Stimulated activated CD4-positive, alpha-beta T cell treated with anti-CD3 and anti-CD28 coated beads, Interleukin-1b, Interleukin-23, amount 100 ng/mL, for 48 hours (primary cell): Measurements from ENCODE around the gene VOPP1.
A peak's percentile ranks its signal among the peaks of the same experiment; 100 is the strongest.

Experiments
- DNase-seq: peaks from one replicate; pipeline ENCODE4 v3.0.0-alpha.2; 2020

Gene VOPP1

DNA sequence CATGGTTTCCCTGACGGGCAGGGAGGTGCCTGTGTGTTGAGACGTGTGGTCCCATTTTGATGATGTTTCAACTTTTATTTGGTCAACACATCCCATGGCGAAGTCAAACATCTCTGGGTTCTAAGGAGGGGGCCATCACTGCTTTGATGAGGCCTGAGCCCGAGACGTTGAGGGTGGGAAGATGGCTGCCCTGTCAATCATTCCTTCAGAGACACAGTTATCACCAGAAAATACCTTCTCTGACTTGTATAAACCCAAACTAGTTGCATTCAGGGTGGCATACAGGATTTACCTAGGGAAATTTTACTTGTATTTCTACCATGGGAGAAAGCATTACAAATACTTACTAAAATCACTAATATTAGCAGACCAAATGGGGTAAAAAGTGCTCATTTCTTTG, 64.6 kb downstream of the VOPP1 start:
- DNase-seq, result no peak

- no peak for DNase-seq
Observed at GRCh38 chr7:55504967-55505658, 67.2 kb downstream of the VOPP1 start.

DNA sequence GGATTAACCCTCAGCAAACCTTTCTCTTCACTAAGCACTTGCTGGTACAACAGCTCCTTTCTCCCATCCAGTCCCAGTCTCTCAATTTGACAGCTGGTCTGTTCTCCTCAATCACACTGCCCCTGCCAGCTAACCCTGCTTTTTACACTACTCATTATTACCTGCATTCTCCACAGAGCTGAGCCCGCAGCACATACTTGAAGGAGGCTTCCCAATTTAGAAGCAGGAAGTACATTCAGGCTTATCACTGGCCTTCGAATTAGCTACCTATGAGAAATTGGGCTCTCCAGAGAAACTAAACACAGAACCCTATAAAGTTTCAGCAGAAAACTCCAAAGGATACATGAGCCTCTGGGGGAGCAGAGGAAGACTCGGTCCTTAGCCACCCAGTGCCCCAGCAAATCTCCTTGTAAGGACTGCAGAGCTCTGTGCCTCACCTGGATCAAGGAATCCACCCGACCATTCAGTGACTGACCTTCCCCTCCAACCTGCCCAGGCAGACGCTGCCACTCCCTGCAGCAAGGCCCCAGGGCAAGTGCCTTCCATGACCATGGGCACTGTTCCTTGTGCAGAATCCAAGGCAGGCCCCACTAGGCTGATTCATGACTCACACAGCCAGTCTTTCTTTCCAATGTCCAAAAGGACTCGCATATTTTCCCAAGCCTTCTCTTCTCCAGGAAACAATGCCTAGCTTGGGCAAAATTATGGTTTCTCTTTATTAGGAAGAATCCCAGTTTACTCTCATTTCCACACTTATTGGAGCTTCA, 68.0 kb downstream of the VOPP1 start:
- DNase-seq, result no peak

GRCh38 chr7:55502858-55503440, 69.4 kb downstream of the VOPP1 start:
- no peak for DNase-seq

DNA sequence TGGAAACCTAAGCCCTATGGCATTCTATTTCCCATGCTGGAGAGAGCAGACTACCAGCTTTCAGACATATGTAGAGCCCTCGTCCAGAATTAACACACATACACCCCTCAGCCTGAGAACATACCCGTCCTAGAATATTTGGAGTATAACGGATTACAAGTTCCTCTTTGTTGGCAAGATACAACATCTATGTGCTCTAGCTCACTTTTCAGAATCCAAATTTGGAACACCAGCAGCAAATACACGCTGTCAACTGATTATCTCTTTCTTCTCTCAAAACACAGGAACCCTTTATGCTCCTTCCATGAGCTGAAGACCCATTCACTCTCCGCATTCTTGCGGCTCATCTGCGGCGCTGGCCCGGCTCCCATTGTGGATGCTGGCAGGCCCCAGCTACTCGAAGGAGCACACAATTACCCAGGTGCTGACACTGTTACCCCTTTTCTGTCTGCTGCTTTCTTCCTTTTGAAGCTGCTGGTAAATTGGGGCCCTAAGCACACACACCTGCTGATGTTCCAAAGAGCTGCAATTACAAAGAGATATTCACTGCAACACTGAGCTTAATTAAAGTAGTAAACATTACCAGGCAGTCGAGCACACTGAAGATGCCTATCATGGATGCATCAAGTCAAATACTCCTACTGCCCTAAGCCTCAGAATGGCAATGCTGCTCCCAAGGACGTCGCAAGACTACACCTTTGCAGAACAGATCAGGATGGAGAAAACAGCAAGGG, 70.0 kb downstream of the VOPP1 start:
- no peak for DNase-seq

DNA sequence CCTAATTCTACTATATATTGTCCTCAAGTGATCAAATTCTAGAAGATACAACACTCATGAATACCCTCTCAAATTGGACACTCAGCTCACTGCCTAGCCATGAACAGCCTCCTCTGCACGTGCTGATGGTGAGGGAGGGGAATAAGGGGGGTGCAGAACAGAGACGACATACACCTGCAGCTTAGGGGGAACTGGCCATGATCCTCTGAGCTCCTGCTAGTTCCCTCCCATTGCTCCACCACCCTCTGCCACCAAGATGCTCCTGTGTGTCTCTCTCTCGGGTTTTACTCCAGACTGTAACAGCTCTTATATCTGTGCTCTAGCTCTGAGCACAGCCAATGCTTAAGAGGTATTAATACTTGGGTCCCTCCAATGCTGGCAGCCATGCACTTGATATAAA, 70.7 kb downstream of the VOPP1 start:
- no peak for DNase-seq

DNA sequence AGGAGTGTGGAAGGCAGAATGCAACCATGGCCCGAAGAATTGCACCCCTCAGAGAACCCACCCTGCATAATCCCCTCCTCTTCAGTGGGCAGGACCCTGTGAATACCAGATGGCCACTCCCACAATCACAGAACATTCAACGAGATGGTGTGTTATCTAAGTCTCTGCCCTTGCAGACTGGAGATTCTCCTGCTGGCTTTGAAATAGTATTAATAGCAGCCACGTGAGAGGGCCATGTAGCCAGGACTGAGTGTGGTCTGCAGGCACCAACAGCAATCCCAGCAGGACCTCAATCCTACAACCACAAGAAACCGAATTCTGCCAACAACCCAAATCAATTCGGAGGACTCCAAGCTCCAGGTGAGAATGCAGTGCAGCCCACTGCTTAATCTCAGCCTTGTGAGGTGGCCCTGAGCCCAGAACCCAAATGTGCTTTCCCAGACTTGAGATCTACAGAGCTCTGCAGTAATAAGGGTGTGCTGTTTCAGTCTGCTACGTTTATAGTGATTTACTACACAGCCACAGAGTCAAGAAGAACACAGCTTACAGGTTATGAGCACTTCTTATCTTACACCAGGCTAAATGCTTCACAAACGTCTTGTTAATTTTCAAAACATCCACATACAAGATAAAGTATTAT, 72.1 kb downstream of the VOPP1 start:
- no peak for DNase-seq

- no peak for DNase-seq
Observed at GRCh38 chr7:55499591-55499990, 72.7 kb downstream of the VOPP1 start.

GRCh38 chr7:55498770-55499169, 73.5 kb downstream of the VOPP1 start:
- DNase-seq, result no peak

GRCh38 chr7:55498142-55498541, 74.2 kb downstream of the VOPP1 start:
- DNase-seq, result no peak

DNA sequence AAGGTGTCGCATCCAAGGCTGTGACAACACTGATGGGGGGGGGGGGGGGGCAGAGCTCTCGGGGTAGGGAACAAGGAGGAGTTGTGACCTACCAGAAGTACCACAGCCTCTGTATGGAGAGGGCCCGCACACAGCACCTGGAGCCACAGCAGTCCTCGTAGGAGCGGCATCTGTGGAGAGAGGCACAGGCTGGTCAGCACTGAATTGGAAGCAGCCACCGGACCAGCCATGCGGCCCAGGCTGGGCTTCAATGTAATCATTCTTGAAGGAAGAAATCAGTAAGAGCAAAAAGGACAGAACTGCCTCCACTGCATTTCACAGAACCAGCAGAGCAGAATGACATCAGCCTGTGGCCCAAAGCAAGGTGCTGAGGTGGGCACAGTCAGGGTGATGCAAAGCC, 74.8 kb downstream of the VOPP1 start:
- no peak for DNase-seq

- no peak for DNase-seq
Observed at GRCh38 chr7:55496906-55497305, 75.4 kb downstream of the VOPP1 start.

DNA sequence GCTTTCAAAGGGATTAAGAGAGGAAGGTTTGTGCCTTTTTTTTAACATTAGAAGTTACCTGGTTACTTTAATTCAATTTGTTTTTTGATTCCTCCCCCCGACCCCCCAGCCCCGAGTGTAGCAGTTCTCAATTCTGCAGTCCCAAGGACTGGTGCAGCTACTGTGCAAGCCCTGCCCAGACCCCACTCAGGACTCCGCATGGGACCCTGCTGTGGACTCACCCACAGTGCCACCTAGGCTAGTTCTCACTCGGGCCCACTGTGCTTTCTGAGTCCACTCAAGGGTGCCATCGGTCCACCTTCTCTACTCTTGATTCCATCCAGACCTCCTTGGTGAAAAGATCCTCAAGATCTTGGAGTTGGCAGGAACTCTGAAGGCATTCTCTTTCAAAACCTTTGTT, 77.4 kb downstream of the VOPP1 start:
- DNase-seq, result no peak

DNA sequence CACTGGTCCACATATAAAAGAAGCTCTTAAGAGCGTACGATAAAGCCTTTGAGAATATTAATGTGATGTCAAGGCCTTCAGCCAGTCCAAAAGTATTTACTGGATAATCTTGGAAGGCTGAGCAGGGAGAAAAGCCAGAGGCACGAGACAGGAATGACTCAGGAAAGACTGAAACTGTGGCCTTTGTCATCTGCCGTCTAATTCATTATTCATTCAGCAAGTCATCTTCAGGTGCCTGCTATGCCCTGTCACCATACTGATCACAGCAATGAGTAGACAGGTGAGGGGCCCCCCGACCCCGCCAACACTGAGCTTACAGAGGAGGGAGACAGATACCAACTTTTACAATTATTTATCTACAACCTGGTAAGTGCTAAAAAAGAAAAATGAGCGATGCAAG, 78.9 kb downstream of the VOPP1 start:
- DNase-seq, result peak; percentile 63

DNA sequence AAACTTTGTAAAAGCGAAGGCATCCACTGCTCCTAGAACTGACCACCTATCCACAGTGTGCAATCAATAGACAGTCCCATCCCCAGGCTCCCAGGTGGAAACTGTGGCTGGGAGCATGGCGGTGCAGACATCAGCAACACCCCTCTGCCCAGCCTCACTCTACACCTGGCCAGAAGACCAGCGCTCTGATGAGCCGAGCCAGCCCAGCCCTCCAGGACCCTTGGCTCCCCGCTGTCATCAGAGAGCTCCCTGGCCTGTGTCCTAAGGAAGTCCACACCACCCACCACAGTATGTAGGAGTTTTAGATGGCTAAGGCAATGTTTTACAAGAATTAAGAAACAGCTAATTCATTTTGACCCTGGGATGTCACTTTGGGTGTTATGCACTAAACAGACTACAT, 81.0 kb downstream of the VOPP1 start:
- no peak for DNase-seq

- no peak for DNase-seq
Observed at GRCh38 chr7:55490099-55490498, 82.2 kb downstream of the VOPP1 start.

GRCh38 chr7:55489552-55489951, 82.8 kb downstream of the VOPP1 start:
- no peak for DNase-seq

DNA sequence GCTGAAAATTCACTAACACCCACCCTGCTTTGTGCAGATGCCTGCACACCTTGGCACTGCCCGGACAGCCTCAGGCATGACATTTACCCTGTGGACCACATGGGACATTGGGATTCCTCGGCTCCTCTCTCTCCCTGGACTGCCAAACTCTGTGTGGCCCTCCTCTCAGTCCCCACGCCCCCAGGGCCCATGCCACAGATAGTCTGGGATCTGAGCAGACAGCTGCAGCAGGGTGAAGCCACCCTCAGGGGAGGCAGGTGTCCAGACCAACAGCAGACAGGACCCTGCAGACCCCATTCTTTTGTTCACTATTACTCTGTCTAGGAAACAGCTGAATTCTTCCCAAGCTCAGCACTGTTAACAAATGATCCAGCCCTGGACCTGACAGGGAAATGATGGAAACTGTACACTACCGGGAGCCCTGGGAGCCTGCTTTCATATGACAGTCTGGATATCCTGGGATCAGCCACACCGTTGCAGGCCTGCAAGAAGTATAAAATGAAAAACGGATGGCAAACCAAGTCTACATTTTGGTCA, 83.4 kb downstream of the VOPP1 start:
- DNase-seq, result no peak

GRCh38 chr7:55488216-55488615, 84.1 kb downstream of the VOPP1 start:
- DNase-seq, result no peak

DNA sequence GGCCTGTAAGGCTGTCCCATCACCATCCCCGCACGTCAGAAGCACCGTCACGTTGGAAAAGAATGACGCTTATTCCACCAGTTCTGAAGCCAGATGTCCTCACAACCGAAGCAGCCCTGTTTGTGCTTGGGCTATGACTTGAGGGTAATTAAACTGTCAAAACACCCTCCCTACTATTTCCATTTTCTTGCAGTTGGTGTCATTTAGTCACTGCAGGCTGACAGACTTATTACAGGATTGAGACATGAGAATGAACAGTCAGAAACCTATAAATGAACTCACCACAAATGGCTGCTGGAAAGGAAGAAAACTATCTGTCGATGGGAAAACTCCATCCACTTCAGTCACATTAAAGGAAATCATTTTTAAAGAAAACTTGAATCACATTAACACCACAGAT, 85.3 kb downstream of the VOPP1 start:
- no peak for DNase-seq

DNA sequence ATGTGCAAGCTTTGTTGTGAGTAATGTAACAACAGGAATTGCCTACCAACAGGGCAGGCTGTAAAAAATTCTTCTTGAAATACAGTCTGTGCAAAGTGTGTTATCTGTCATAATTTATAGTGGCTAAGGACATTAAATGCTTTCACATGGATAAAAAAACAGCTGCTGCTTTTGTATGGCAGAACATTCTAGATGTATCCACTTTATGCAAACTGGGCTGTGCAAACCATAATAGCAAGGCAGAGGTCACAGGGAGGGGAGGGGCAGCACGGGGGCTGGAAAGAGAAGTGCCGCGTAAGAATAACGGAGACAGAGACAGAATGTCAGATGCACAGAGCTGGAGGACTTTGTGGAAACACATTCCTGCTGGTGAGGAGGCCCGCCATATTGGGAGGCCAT, 86.1 kb downstream of the VOPP1 start:
- no peak for DNase-seq

DNA sequence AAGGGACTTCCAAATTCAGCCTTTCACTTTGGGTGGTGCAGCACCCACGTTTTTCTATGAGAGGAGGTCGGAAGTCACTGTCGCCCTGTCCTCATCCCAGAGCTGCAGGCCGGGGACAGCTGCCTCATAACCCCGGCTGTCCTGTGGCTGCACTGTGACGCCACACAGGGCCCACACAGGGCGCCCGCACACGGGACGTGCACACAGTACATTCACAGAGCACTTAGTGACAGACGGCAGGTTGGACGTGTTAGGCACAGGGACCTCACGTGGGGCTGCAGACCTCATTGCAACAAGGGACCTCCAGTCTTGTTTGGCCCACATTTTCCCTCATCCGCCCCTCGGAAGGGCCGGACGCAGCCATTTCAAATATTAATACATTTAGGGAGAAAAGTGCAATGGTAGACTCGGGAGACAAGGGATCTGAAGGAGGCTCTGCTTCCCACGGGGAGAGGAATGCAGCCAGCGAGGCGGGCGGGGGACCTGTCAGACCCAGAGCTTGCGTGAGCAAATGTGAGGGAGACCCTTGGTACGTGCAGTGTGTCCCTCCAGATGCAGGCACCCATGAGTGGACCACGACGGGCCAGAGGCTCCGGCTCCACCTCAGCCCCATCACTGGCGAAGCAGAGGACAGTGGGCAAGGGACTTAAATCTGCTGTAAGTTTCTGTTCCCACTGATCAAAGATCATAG, 86.7 kb downstream of the VOPP1 start:
- DNase-seq, result no peak
